ENCODE measurements around the gene INO80B. TPM values are rescaled to one million over a fixed set of nuclear protein-coding genes. Genes with fewer than 3 reads are reported as not detected.
A peak's percentile ranks its signal among the peaks of the same experiment; 100 is the strongest.
"Not testable (repeated sequence)": the region's sequence is repeated elsewhere in the genome, so short reads cannot be mapped to it uniquely, and the experiment has no call there.

INO80B gene
- polyA plus RNA-seq, 4 donors: 28.7 to 43.8 (median 35.8) TPM

DNA sequence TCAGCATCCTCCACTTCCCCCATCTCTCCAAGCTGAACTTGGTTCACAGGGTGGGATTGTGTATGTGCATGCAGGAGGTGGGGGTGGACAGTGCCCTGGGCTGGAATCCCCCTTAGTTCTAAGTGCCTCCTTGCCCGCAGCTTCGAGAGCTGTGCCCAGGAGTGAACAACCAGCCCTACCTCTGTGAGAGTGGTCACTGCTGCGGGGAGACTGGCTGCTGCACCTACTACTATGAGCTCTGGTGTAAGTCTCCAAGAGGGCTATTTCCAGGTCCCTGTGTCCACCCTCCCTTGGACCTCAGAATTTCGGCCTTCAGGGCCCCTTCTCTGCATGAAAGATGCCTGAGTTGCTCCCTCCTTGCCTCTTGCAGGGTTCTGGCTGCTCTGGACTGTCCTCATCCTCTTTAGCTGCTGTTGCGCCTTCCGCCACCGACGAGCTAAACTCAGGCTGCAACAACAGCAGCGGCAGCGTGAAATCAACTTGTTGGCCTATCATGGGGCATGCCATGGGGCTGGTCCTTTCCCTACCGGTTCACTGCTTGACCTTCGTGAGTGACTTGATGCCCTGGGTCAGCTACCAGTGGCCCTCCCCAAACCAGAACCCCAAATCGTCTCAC, 4.7 kb downstream of the INO80B start:
- not testable (repeated sequence) for FAIRE-seq; H3K27me3 ChIP-seq (ENCODE audit: control insufficient read depth in 3 of 3, insufficient read depth in 3 of 3, low read length in 3 of 3); H3K4me3 ChIP-seq (ENCODE audit: low read depth in 1 of 3, low read length in 3 of 3); H3K27ac ChIP-seq (ENCODE audit: low read depth in 1 of 3, low read length in 2 of 3); H3K9me3 ChIP-seq (ENCODE audit: control insufficient read depth in 2 of 2, insufficient read depth in 1 of 2, low read depth in 1 of 2, low read length in 1 of 2)
- H3K4me1 ChIP-seq (ENCODE audit: control insufficient read depth in 3 of 3, insufficient read depth in 2 of 3, low read depth in 1 of 3, low read length in 2 of 3): peaks cover 3 to 48% (median 9%) of the 10 kb centered on the region in 3 donors
- DNase-seq: peak in 1 of 2 donors; percentile 2
- WGBS, 3 donors: 56 to 77% (median 64%) methylated on average over 13 of the region's 13 CpGs
- H3K36me3 ChIP-seq (ENCODE audit: control insufficient read depth in 3 of 3, insufficient read depth in 2 of 3, low read depth in 1 of 3, low read length in 3 of 3): peaks cover 3 to 37% (median 7%) of the 10 kb centered on the region in 3 donors

DNA sequence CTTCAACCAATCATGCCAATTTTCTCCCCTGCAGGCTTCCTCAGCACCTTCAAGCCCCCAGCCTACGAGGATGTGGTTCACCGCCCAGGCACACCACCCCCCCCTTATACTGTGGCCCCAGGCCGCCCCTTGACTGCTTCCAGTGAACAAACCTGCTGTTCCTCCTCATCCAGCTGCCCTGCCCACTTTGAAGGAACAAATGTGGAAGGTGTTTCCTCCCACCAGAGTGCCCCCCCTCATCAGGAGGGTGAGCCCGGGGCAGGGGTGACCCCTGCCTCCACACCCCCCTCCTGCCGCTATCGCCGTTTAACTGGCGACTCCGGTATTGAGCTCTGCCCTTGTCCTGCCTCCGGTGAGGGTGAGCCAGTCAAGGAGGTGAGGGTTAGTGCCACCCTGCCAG, 5.3 kb downstream of the INO80B start:
- Histone ChIP-seq H3K4me1 (ENCODE audit: control insufficient read depth in 3 of 3, insufficient read depth in 2 of 3, low read depth in 1 of 3, low read length in 2 of 3) (peaks cover 3 to 47% (median 9%) of the 10 kb centered on the region in 3 donors), H3K36me3 (ENCODE audit: control insufficient read depth in 3 of 3, insufficient read depth in 2 of 3, low read depth in 1 of 3, low read length in 3 of 3) (peaks cover 3 to 38% (median 7%) of the 10 kb centered on the region in 3 donors)
- H3K27me3 ChIP-seq (ENCODE audit: control insufficient read depth in 3 of 3, insufficient read depth in 3 of 3, low read length in 3 of 3); H3K27ac ChIP-seq (ENCODE audit: low read depth in 1 of 3, low read length in 2 of 3); H3K9me3 ChIP-seq (ENCODE audit: control insufficient read depth in 2 of 2, insufficient read depth in 1 of 2, low read depth in 1 of 2, low read length in 1 of 2); FAIRE-seq; H3K4me3 ChIP-seq (ENCODE audit: low read depth in 1 of 3, low read length in 3 of 3); DNase-seq: not testable (repeated sequence)
- 56 to 67% (median 61%) methylated on average over 5 to 10 of the region's 10 CpGs for WGBS, 3 donors

DNA sequence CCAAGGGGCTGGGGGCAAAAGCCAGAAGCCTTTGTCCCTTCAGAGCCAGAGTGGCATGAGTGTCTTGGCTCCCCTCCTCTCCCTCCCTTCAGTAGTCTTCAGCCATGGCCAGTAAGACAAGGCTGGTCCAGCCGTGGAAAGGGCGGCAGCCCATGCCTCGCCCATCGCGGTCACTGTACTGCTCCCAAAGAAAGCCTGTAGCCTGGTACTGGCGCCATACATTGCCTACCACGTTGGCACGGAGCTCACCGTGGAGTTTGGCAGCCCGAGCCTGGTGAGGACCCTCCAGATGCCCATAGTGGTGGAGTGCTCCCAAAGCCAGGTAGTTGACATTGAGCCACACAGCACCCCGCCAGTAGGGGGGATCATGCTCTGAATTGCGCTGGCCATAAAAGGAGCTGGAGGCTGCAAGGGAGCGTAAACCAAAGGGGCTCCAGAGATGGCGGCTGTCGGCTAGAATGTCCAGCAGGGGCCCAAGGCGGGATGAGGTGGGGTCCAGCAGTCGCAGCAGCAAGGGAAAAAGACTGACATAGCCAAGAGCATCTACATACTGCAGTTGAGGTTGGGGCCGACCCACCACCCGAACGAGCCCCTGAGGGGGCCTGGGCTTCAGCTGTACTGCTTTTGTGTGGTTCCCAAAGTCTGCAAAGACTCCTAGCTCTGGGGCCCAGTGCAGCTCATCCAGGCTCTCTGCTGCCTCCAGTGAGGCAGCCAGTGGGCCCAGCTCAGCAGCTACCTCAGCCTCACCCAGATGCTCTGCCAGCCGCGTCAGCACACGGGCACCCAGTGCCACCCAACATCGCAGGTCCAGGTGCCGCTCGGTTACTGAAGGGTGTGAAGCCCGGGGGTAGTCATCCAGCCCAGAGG, 6.5 kb downstream of the INO80B start:
- DNase-seq: peak in 1 of 2 donors; percentile 24
- Histone ChIP-seq H3K9me3 (ENCODE audit: control insufficient read depth in 2 of 2, insufficient read depth in 1 of 2, low read depth in 1 of 2, low read length in 1 of 2) (no peaks in the 10 kb centered on the region), H3K27me3 (ENCODE audit: control insufficient read depth in 3 of 3, insufficient read depth in 3 of 3, low read length in 3 of 3) (no peaks in the 10 kb centered on the region), H3K36me3 (ENCODE audit: control insufficient read depth in 3 of 3, insufficient read depth in 2 of 3, low read depth in 1 of 3, low read length in 3 of 3) (peaks cover 3 to 34% (median 7%) of the 10 kb centered on the region in 3 donors), H3K27ac (ENCODE audit: low read depth in 1 of 3, low read length in 2 of 3) (no peak overlapping the region), H3K4me1 (ENCODE audit: control insufficient read depth in 3 of 3, insufficient read depth in 2 of 3, low read depth in 1 of 3, low read length in 2 of 3) (peaks cover 0 to 36% (median 4%) of the 10 kb centered on the region in 3 donors), H3K4me3 (ENCODE audit: low read depth in 1 of 3, low read length in 3 of 3) (no peak overlapping the region)
- FAIRE-seq: no peak
- 85 to 89% (median 88%) methylated on average over 27 of the region's 27 CpGs for WGBS, 3 donors

DNA sequence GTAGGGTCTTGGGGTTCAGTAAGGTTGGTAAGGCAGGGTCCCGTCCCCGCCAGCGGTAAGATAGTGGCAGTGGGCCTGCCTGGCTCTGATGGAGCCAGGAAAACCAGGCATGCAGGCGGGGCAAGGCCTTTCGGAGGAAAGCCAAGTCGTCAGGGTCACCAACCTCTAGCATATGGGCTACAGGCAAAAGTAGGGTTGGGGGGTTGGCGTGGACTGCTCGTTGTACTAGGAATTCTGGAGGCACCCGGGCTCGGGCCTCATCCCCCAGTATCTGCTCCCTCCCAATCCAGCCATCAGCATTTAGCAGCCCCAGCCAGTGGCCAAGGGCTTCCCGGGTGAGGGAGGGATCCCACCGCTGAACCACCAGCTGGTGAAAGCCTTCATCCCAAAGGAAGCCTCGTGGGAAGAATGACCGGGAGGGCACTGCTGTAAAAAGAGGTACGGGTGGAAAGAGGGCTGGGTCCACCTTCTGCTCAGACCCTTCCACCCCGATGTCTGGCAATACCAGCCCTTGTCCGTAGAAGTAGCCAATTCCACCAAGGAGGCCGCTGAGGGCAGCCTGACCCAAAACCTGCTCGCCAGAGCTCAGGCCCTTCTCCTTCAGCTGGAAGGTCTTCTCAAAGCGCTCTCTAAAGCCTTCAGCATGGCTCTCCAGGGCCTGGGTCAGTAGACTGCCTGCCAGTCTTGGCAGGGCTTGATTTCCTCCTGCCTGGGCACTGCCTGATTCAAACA, 7.3 kb downstream of the INO80B start:
- FAIRE-seq (no peak), DNase-seq (no peak)
- Histone ChIP-seq H3K4me3 (ENCODE audit: low read depth in 1 of 3, low read length in 3 of 3) (no peak overlapping the region), H3K4me1 (ENCODE audit: control insufficient read depth in 3 of 3, insufficient read depth in 2 of 3, low read depth in 1 of 3, low read length in 2 of 3) (peaks cover 0 to 28% (median 4%) of the 10 kb centered on the region in 3 donors), H3K27me3 (ENCODE audit: control insufficient read depth in 3 of 3, insufficient read depth in 3 of 3, low read length in 3 of 3) (no peaks in the 10 kb centered on the region), H3K9me3 (ENCODE audit: control insufficient read depth in 2 of 2, insufficient read depth in 1 of 2, low read depth in 1 of 2, low read length in 1 of 2) (no peaks in the 10 kb centered on the region), H3K36me3 (ENCODE audit: control insufficient read depth in 3 of 3, insufficient read depth in 2 of 3, low read depth in 1 of 3, low read length in 3 of 3) (peaks cover 3 to 34% (median 7%) of the 10 kb centered on the region in 3 donors), H3K27ac (ENCODE audit: low read depth in 1 of 3, low read length in 2 of 3) (peak overlapping the region in 1 of 3 donors; percentile 71)
- WGBS, 3 donors: 85 to 88% (median 86%) methylated on average over 19 to 20 of the region's 20 CpGs

DNA sequence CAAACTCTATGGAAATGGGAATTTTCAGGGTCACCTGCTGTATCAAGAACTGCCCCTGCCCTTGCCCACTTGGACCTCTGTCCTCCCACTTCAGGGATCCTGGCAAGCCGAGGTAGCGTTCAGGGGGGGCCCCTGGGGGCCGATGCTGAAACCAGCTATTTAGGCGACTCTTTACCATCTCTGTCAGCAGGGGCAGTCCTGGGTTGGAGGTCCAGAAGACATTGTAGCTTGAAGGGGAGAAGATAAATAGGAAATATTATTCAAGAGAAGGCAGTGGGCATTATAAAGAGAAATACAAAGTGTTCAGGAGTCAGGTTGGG, 7.9 kb downstream of the INO80B start:
- 33 to 71% (median 70%) methylated on average over 4 of the region's 4 CpGs for WGBS, 3 donors
- no peak for FAIRE-seq
- peaks cover 0 to 28% (median 4%) of the 10 kb centered on the region in 3 donors for H3K4me1 ChIP-seq (ENCODE audit: control insufficient read depth in 3 of 3, insufficient read depth in 2 of 3, low read depth in 1 of 3, low read length in 2 of 3)
- H3K9me3 ChIP-seq (ENCODE audit: control insufficient read depth in 2 of 2, insufficient read depth in 1 of 2, low read depth in 1 of 2, low read length in 1 of 2): no peaks in the 10 kb centered on the region
- H3K27ac ChIP-seq (ENCODE audit: low read depth in 1 of 3, low read length in 2 of 3): peak overlapping the region; percentile 53 to 93 (median 71)
- H3K27me3 ChIP-seq (ENCODE audit: control insufficient read depth in 3 of 3, insufficient read depth in 3 of 3, low read length in 3 of 3): no peaks in the 10 kb centered on the region
- H3K36me3 ChIP-seq (ENCODE audit: control insufficient read depth in 3 of 3, insufficient read depth in 2 of 3, low read depth in 1 of 3, low read length in 3 of 3): peaks cover 3 to 34% (median 7%) of the 10 kb centered on the region in 3 donors
- DNase-seq: no peak
- H3K4me3 ChIP-seq (ENCODE audit: low read depth in 1 of 3, low read length in 3 of 3): peak overlapping the region in 1 of 3 donors; percentile 0

DNA sequence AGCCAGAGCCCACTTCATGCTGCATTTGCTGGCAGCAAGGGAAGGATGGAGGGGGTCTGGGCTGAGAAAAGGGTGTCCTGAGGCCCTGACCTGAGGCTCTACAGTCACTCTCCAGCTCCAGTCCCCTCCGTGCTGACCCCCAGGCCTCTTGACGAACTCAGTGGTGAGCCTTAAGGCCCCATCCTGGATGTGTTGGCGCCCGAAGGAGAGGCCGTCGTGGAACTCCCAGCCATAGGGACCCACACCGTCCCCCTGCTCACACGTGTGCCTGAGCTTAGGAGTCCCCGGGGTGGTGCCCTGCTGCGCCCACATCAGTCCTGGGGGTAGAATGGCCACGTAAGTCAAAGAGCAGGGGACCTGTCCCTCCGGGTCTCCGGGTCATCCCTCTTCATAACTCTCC, 9.5 kb downstream of the INO80B start:
- H3K36me3 ChIP-seq (ENCODE audit: control insufficient read depth in 3 of 3, insufficient read depth in 2 of 3, low read depth in 1 of 3, low read length in 3 of 3): peaks cover 3 to 34% (median 7%) of the 10 kb centered on the region in 3 donors
- H3K27me3 ChIP-seq (ENCODE audit: control insufficient read depth in 3 of 3, insufficient read depth in 3 of 3, low read length in 3 of 3): no peaks in the 10 kb centered on the region
- no peak for FAIRE-seq
- no peaks in the 10 kb centered on the region for H3K9me3 ChIP-seq (ENCODE audit: control insufficient read depth in 2 of 2, insufficient read depth in 1 of 2, low read depth in 1 of 2, low read length in 1 of 2)
- peak in 1 of 2 donors; percentile 48 for DNase-seq
- peak overlapping the region; percentile 84 to 95 (median 85) for H3K27ac ChIP-seq (ENCODE audit: low read depth in 1 of 3, low read length in 2 of 3)
- WGBS, 3 donors: 1 to 6% (median 3%) methylated on average over 13 of the region's 13 CpGs
- H3K4me1 ChIP-seq (ENCODE audit: control insufficient read depth in 3 of 3, insufficient read depth in 2 of 3, low read depth in 1 of 3, low read length in 2 of 3): peaks cover 0 to 22% (median 4%) of the 10 kb centered on the region in 3 donors
- peak overlapping the region; percentile 76 to 98 (median 95) for H3K4me3 ChIP-seq (ENCODE audit: low read depth in 1 of 3, low read length in 3 of 3)

DNA sequence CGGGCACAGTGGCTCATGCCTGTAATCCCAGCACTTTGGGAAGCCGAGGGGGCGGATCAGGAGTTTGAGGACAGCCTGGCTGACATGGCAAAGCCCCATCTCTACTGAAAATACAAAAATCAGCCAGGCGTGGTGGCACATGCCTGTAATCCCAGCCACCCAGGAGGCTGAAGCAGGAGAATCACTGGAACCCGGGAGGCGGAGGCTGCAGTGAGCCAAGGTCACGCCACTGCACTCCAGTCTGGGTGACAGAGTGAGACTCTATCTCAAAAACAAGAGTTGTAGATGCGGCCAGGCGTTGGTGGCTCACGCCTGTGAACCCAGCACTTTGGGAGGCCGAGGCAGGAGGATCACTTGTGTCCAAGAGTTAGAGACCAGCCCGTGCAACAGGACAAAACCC, 15.9 kb downstream of the INO80B start:
- not testable (repeated sequence) for H3K27ac ChIP-seq (ENCODE audit: low read depth in 1 of 3, low read length in 2 of 3); H3K4me3 ChIP-seq (ENCODE audit: low read depth in 1 of 3, low read length in 3 of 3); H3K27me3 ChIP-seq (ENCODE audit: control insufficient read depth in 3 of 3, insufficient read depth in 3 of 3, low read length in 3 of 3); FAIRE-seq; H3K9me3 ChIP-seq (ENCODE audit: control insufficient read depth in 2 of 2, insufficient read depth in 1 of 2, low read depth in 1 of 2, low read length in 1 of 2); DNase-seq
- Histone ChIP-seq H3K4me1 (ENCODE audit: control insufficient read depth in 3 of 3, insufficient read depth in 2 of 3, low read depth in 1 of 3, low read length in 2 of 3) (peaks cover 0 to 11% (median 1%) of the 10 kb centered on the region in 3 donors), H3K36me3 (ENCODE audit: control insufficient read depth in 3 of 3, insufficient read depth in 2 of 3, low read depth in 1 of 3, low read length in 3 of 3) (peaks cover 0 to 22% (median 2%) of the 10 kb centered on the region in 3 donors)
- WGBS, 3 donors: 89 to 92% (median 92%) methylated on average over 12 of the region's 12 CpGs
